SK-N-SH treated with all-trans-retinoic acid at 6 μM for 48 hours (cell line): Measurements from ENCODE around the gene CST3.

Experiments
- ATAC-seq: fragments of 200-7000 bp; cut with Tn5 transposase; 3 replicates; pipeline ENCODE4 v1.9.1; 2020; ENCODE audit warnings: mild to moderate bottlenecking, moderate library complexity
- ARNTL ChIP-seq: fragments of 450-650 bp; formaldehyde crosslinking; IDR thresholded peaks from 2 replicates; pipeline ENCODE4 v1.5.0; 2020; ENCODE audit warnings: low read depth, mild to moderate bottlenecking, moderate library complexity, borderline replicate concordance
- BACH2 ChIP-seq: fragments of 250-450 bp; sonication (Bioruptor Pico); IDR thresholded peaks from 2 replicates; pipeline ENCODE4 v1.9.0; 2021; ENCODE audit warnings: mild to moderate bottlenecking, borderline replicate concordance
- CSDC2 ChIP-seq: fragments of 250-450 bp; sonication (Bioruptor Pico); IDR thresholded peaks from 2 replicates; pipeline ENCODE4 v1.5.0; 2020; ENCODE audit warnings: mild to moderate bottlenecking, moderate library complexity
- CSRNP3 ChIP-seq: fragments of 250-450 bp; sonication (Bioruptor Pico); IDR thresholded peaks from 2 replicates; pipeline ENCODE4 v1.5.1; 2021; ENCODE audit warnings: mild to moderate bottlenecking, moderate library complexity
- ESRRG ChIP-seq: fragments of 250-450 bp; sonication (Bioruptor Pico); IDR thresholded peaks from 2 replicates; pipeline ENCODE4 v1.6.1; 2021; ENCODE audit warnings: mild to moderate bottlenecking
- GLIS3 ChIP-seq: fragments of 250-450 bp; sonication (Bioruptor Pico); IDR thresholded peaks from 2 replicates; pipeline ENCODE4 v1.5.0; 2020; ENCODE audit warnings: mild to moderate bottlenecking, moderate library complexity
- ISL1 ChIP-seq: fragments of 250-450 bp; sonication (Bioruptor Pico); IDR thresholded peaks from 2 replicates; pipeline ENCODE4 v2.1.2; 2022; ENCODE audit warnings: mild to moderate bottlenecking, moderate library complexity
- OSR1 ChIP-seq: fragments of 250-450 bp; sonication (Bioruptor Pico); IDR thresholded peaks from 2 replicates; pipeline ENCODE4 v1.8.0; 2022; ENCODE audit warnings: moderate library complexity, mild to moderate bottlenecking, inconsistent platforms
- PATZ1 ChIP-seq: fragments of 250-450 bp; sonication (Bioruptor Pico); IDR thresholded peaks from 2 replicates; pipeline ENCODE4 v1.8.0; 2020; ENCODE audit warnings: mild to moderate bottlenecking, moderate library complexity, borderline replicate concordance
- PPARA ChIP-seq: fragments of 250-450 bp; sonication (Bioruptor Pico); IDR thresholded peaks from 2 replicates; pipeline ENCODE4 v1.5.0; 2020; ENCODE audit warnings: mild to moderate bottlenecking, borderline replicate concordance
- RARB ChIP-seq: fragments of 250-450 bp; sonication (Bioruptor Pico); IDR thresholded peaks from 2 replicates; pipeline ENCODE4 v1.8.0; 2021; ENCODE audit warnings: mild to moderate bottlenecking, moderate library complexity
- SNAI2 ChIP-seq: fragments of 250-450 bp; sonication (Bioruptor Pico); IDR thresholded peaks from 2 replicates; pipeline ENCODE4 v1.5.0; 2020; ENCODE audit warnings: mild to moderate bottlenecking, moderate library complexity
- TOX ChIP-seq: fragments of 250-450 bp; sonication (Bioruptor Pico); IDR thresholded peaks from 2 replicates; pipeline ENCODE4 v1.8.0; 2021; ENCODE audit warnings: mild to moderate bottlenecking, moderate library complexity, borderline replicate concordance
- ZC3H10 ChIP-seq: fragments of 250-450 bp; sonication (Bioruptor Pico); IDR thresholded peaks from 2 replicates; pipeline ENCODE4 v1.5.1; 2021; ENCODE audit warnings: mild to moderate bottlenecking, moderate library complexity
- ZFP3 ChIP-seq: fragments of 250-450 bp; sonication (Bioruptor Pico); IDR thresholded peaks from 2 replicates; pipeline ENCODE4 v1.5.0; 2020; ENCODE audit warnings: mild to moderate bottlenecking, moderate library complexity
- ZFP30 ChIP-seq: fragments of 450-650 bp; formaldehyde crosslinking; IDR thresholded peaks from 2 replicates; pipeline ENCODE4 v1.5.0; 2022; ENCODE audit warnings: mild to moderate bottlenecking, moderate library complexity
- ZNF565 ChIP-seq: fragments of 450-650 bp; formaldehyde crosslinking; conservative IDR thresholded peaks from 2 replicates; pipeline ENCODE4 v1.5.0; 2020; ENCODE audit warnings: low read depth, mild to moderate bottlenecking, moderate library complexity
- ZNF70 ChIP-seq: fragments of 450-650 bp; formaldehyde crosslinking; IDR thresholded peaks from 2 replicates; pipeline ENCODE4 v1.5.0; 2020; ENCODE audit warnings: mild to moderate bottlenecking, moderate library complexity
- ZNF8 ChIP-seq: fragments of 450-650 bp; formaldehyde crosslinking; IDR thresholded peaks from 2 replicates; pipeline ENCODE4 v1.5.0; 2020; ENCODE audit warnings: mild to moderate bottlenecking, moderate library complexity
- TF ChIP-seq, protein P1 (sequence below): fragments of 250-450 bp; sonication (Bioruptor Pico); IDR thresholded peaks from 2 replicates; pipeline ENCODE4 v1.5.0; 2020; ENCODE audit warnings: mild to moderate bottlenecking, moderate library complexity
- TF ChIP-seq, protein P2 (sequence below): fragments of 250-450 bp; sonication (Bioruptor Pico); IDR thresholded peaks from 2 replicates; pipeline ENCODE4 v1.8.0; 2021; ENCODE audit warnings: low read depth, mild to moderate bottlenecking, moderate library complexity, borderline replicate concordance

Gene CST3

GRCh38 chr20:23625236-23625964 lies 12.4 kb downstream of the CST3 start:
- no peak for ATAC-seq
- TF ChIP-seq PATZ1 (CRISPR knock-in tag) (no peak), ZNF565 (CRISPR knock-in tag) (no peak), ZFP30 (CRISPR knock-in tag) (no peak), ZC3H10 (CRISPR knock-in tag) (no peak), ARNTL (CRISPR knock-in tag) (no peak), ESRRG (CRISPR knock-in tag) (no peak), ISL1 (CRISPR knock-in tag) (no peak), CSDC2 (CRISPR knock-in tag) (no peak), CSRNP3 (CRISPR knock-in tag) (no peak), BACH2 (CRISPR knock-in tag) (no peak), TOX (no peak), SNAI2 (CRISPR knock-in tag) (no peak), ZNF70 (CRISPR knock-in tag) (no peak), ZFP3 (CRISPR knock-in tag) (no peak)
- TF ChIP-seq, protein P1, sequence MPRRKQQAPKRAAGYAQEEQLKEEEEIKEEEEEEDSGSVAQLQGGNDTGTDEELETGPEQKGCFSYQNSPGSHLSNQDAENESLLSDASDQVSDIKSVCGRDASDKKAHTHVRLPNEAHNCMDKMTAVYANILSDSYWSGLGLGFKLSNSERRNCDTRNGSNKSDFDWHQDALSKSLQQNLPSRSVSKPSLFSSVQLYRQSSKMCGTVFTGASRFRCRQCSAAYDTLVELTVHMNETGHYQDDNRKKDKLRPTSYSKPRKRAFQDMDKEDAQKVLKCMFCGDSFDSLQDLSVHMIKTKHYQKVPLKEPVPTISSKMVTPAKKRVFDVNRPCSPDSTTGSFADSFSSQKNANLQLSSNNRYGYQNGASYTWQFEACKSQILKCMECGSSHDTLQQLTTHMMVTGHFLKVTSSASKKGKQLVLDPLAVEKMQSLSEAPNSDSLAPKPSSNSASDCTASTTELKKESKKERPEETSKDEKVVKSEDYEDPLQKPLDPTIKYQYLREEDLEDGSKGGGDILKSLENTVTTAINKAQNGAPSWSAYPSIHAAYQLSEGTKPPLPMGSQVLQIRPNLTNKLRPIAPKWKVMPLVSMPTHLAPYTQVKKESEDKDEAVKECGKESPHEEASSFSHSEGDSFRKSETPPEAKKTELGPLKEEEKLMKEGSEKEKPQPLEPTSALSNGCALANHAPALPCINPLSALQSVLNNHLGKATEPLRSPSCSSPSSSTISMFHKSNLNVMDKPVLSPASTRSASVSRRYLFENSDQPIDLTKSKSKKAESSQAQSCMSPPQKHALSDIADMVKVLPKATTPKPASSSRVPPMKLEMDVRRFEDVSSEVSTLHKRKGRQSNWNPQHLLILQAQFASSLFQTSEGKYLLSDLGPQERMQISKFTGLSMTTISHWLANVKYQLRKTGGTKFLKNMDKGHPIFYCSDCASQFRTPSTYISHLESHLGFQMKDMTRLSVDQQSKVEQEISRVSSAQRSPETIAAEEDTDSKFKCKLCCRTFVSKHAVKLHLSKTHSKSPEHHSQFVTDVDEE (CRISPR knock-in tag): no peak

DNA sequence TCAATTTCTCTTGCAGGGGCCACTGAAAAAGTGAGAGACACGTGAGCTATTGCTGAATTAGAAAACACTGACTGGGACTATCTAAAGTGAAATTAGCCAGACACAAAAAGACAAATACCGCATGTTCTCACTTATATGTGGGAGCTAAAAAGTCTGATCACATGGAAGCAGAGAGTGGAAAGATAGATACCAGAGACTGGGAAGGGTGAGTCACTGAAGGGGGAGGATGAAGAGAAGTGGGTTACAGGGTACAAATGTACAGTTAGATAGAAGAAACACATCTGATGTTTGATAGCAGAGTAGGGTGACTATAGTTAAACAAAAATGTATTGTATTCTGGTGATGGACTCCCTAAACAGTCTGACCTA lies 13.4 kb downstream of the CST3 start:
- no peak for TF ChIP-seq BACH2 (CRISPR knock-in tag)
- TF ChIP-seq ESRRG (CRISPR knock-in tag): no peak
- no peak for TF ChIP-seq PPARA (CRISPR knock-in tag)
- TF ChIP-seq ZNF8 (CRISPR knock-in tag): no peak
- TF ChIP-seq ZFP30 (CRISPR knock-in tag): no peak
- TF ChIP-seq ARNTL (CRISPR knock-in tag): no peak
- TF ChIP-seq CSDC2 (CRISPR knock-in tag): no peak
- TF ChIP-seq ZNF565 (CRISPR knock-in tag): no peak
- no peak for TF ChIP-seq RARB
- no peak for TF ChIP-seq OSR1 (CRISPR knock-in tag)
- no peak for TF ChIP-seq CSRNP3 (CRISPR knock-in tag)
- no peak for TF ChIP-seq TOX
- no peak for TF ChIP-seq ZC3H10 (CRISPR knock-in tag)
- no peak for TF ChIP-seq GLIS3 (CRISPR knock-in tag)
- TF ChIP-seq, all 23 proteins: peak for 0
- peak; percentile 65 for ATAC-seq

- peak; percentile 22; the same call in 2 of the 3 replicates for ATAC-seq
- TF ChIP-seq ZFP3 (CRISPR knock-in tag) (no peak), ZNF565 (CRISPR knock-in tag) (no peak), ZNF70 (CRISPR knock-in tag) (no peak), CSRNP3 (CRISPR knock-in tag) (no peak), SNAI2 (CRISPR knock-in tag) (no peak), ZNF8 (CRISPR knock-in tag) (no peak)
- TF ChIP-seq, protein P2, sequence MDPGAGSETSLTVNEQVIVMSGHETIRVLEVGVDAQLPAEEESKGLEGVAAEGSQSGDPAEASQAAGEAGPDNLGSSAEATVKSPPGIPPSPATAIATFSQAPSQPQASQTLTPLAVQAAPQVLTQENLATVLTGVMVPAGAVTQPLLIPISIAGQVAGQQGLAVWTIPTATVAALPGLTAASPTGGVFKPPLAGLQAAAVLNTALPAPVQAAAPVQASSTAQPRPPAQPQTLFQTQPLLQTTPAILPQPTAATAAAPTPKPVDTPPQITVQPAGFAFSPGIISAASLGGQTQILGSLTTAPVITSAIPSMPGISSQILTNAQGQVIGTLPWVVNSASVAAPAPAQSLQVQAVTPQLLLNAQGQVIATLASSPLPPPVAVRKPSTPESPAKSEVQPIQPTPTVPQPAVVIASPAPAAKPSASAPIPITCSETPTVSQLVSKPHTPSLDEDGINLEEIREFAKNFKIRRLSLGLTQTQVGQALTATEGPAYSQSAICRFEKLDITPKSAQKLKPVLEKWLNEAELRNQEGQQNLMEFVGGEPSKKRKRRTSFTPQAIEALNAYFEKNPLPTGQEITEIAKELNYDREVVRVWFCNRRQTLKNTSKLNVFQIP: no peak
These were observed 14.0 kb downstream of the CST3 start for GRCh38 chr20:23623666-23624323.
